ENCODE measurements around the gene RRM2.
"Not testable (repeated sequence)": the region's sequence is repeated elsewhere in the genome, so short reads cannot be mapped to it uniquely, and the experiment has no call there.

The RRM2 gene

GRCh38 chr2:10091182-10091888 lies 31.2 kb upstream of the RRM2 start:
- DNase-seq (ENCODE audit: low read depth): no peak

GRCh38 chr2:10091889-10092244 lies 30.7 kb upstream of the RRM2 start:
- DNase-seq (ENCODE audit: low read depth): not testable (repeated sequence)

GRCh38 chr2:10094271-10094814 lies 28.2 kb upstream of the RRM2 start:
- DNase-seq (ENCODE audit: low read depth): no peak

- DNase-seq (ENCODE audit: low read depth): no peak
These were observed 27.4 kb upstream of the RRM2 start for GRCh38 chr2:10095175-10095574.

DNA sequence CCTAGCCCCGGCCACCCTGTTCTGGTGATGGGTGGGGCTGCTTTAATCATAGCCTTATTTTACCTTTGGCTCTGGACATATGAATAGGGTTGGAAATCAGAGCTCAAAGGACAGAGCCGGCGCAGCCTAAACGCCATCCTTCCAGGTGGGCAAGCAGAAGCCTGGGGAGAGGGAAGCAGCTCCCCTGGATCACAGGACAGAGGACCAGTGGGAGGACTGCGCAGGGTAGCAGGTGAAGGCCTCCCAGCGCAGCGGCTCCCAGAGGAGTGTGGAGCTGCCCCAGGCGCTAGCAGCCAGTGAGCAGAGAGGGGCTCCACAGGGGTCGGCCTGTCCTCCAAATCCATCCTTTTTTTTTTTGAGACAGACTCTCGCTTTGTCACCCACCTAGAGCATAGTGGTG lies 25.9 kb upstream of the RRM2 start:
- DNase-seq (ENCODE audit: low read depth): no peak

GRCh38 chr2:10097352-10098148 lies 25.0 kb upstream of the RRM2 start:
- DNase-seq (ENCODE audit: low read depth): no peak

- DNase-seq (ENCODE audit: low read depth): no peak
These were observed 21.0 kb upstream of the RRM2 start for GRCh38 chr2:10101491-10101890.

- DNase-seq (ENCODE audit: low read depth): no peak
These were observed 19.4 kb upstream of the RRM2 start for GRCh38 chr2:10103179-10103578.

- not testable (repeated sequence) for DNase-seq (ENCODE audit: low read depth)
These were observed 17.6 kb upstream of the RRM2 start for GRCh38 chr2:10104906-10105305.

DNA sequence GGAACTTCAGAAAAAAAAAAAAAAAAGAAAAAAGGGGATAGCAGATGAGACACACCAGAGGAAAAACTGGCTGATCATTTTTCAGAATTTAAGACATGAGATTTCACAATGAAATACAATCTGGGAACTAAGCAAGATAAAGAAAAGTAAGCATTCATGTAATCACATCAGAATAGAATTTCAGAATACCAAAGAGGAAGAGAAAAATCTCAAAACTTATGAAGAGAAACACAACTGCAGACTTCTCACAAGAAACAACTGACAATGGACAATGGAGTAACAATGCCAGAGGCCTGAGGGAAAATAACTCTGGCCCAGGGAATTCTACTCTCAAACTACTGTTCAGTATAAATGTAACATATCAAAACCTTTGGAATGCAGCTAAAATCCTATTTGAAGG lies 13.2 kb upstream of the RRM2 start:
- no peak for DNase-seq (ENCODE audit: low read depth)

GRCh38 chr2:10119027-10119325 lies 3.6 kb upstream of the RRM2 start:
- no peak for DNase-seq (ENCODE audit: low read depth)

- DNase-seq (ENCODE audit: low read depth): no peak
These were observed 2.9 kb upstream of the RRM2 start for GRCh38 chr2:10119601-10120157.

GRCh38 chr2:10120158-10120876 lies 2.2 kb upstream of the RRM2 start:
- DNase-seq (ENCODE audit: low read depth): peak; percentile 94

- DNase-seq (ENCODE audit: low read depth): no peak
These were observed 1.5 kb upstream of the RRM2 start for GRCh38 chr2:10120877-10121574.

GRCh38 chr2:10123281-10123680 lies 742 bp downstream of the RRM2 start:
- DNase-seq (ENCODE audit: low read depth): no peak

GRCh38 chr2:10124538-10125045 lies 2.1 kb downstream of the RRM2 start:
- no peak for DNase-seq (ENCODE audit: low read depth)

DNA sequence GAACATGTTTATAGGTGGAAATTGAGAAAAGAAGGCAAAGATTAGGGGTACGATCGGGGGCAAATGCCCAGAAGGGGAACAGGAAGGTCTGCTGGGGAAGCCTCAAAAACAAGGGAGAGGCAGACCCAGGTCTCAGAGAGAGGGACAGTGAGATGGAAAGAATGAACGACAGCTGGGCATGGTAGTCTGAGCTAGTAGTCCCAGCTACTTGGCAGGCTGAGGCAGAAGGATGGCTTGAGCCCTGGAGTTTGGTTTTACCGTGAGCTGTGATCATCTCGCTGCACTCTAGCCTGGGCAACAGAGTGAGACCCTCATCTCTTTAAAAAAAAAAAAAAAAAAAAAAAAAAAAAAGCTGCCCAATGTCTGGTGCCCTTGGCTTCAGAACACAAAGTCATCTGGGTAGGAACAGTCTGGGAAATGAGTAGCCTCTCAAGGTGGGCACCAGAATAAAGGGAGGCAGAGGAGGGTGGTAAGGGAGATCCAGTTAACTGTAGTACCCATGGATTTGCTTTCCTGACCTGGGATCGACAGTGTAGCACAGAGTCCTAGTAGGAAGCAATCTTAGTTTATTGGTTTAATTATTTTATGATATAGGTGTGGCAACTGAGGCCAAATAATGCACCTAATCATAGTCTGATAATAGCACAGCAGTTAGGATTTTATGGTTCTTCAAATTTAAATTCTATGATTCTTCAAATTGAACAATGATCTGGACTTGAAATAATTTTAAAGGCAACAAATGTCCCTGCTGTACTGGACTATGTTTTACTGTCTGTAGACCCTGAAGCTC lies 3.5 kb downstream of the RRM2 start:
- no peak for DNase-seq (ENCODE audit: low read depth)

DNA sequence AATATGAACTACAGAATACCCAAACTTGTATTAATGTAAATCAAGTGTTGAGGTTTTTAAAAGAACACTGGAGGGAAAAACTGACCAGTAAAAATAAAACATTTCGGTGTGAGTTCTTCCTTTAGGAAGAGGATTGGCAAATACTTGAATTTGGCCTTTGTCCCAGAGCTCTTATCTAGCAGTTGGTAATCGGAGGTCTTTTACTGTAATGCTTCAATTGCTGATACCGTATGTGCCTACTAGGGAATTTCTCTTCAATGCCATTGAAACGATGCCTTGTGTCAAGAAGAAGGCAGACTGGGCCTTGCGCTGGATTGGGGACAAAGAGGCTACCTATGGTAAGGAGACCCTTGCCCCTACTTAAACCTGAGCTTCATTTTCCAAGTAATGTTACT lies 4.1 kb downstream of the RRM2 start:
- no peak for DNase-seq (ENCODE audit: low read depth)

- no peak for DNase-seq (ENCODE audit: low read depth)
These were observed 5.9 kb downstream of the RRM2 start for GRCh38 chr2:10128420-10128819.

GRCh38 chr2:10129490-10129889 lies 7.0 kb downstream of the RRM2 start:
- no peak for DNase-seq (ENCODE audit: low read depth)

- DNase-seq (ENCODE audit: low read depth): no peak
These were observed 9.6 kb downstream of the RRM2 start for GRCh38 chr2:10132043-10132575.

Measured in stimulated activated CD8-positive, alpha-beta memory T cell treated with anti-CD3 and anti-CD28 coated beads, Interleukin-4, amount 100 ng/mL, for 24 hours (primary cell).